ENCODE results near the gene PARD3B. TPM values are rescaled to one million over a fixed set of nuclear protein-coding genes. Genes with fewer than 3 reads are reported as not detected.

Gene PARD3B
- total and polyA plus RNA-seq, 10 of the 15 experiments (the other 5 are each of a cell fraction or from before 2014, with no cell fraction given) = 0.01 to 0.54 (median 0.07) TPM; not detected in 7

- TF ChIP-seq CEBPZ (IDR thresholded peaks at IDR 0.05; ENCODE audit: low read depth, low read length) = no peak
These were observed 29.9 kb upstream of the PARD3B start (continued) for GRCh38 chr2:204515416-204515815.

- intact Hi-C loops (cut with micrococcal nuclease; ENCODE audit: unreplicated experiment) = no loop called here
- BruUV-seq (replicated peaks) = no TSS peak
- FAIRE-seq = no peak
- ATAC-seq = no peak
- Histone ChIP-seq H3K36me3 (ENCODE audit: control insufficient read depth in 2 of 2, insufficient read depth in 2 of 2, low read length in 1 of 2) (no peaks in the 10 kb centered on the region), H3K27ac (ENCODE audit: control insufficient read depth, insufficient read depth) (no peak overlapping the region), H3K9ac (ENCODE audit: control insufficient read depth, insufficient read depth, low read length) (no peak overlapping the region), H3K9me3 (replicated peaks; ENCODE audit: control insufficient read depth, insufficient read depth, low read length) (no peaks in the 10 kb centered on the region), H4K20me1 (ENCODE audit: control insufficient read depth, insufficient read depth) (no peaks in the 10 kb centered on the region), H2AFZ (ENCODE audit: control insufficient read depth, low read depth, low read length) (no peak overlapping the region), H3K4me2 (ENCODE audit: control insufficient read depth, insufficient read depth) (no peak overlapping the region), H3K4me1 (ENCODE audit: control insufficient read depth, insufficient read depth, low read length) (no peaks in the 10 kb centered on the region), H3K27me3 (replicated peaks in 1 of 2; ENCODE audit: control insufficient read depth in 2 of 2, insufficient read depth in 2 of 2, low read length in 1 of 2) (no peaks in the 10 kb centered on the region), H3K4me3 (no peak overlapping the region), H3K79me2 (ENCODE audit: control insufficient read depth, insufficient read depth, low read length) (no peaks in the 10 kb centered on the region)
- TF ChIP-seq JUND (IDR thresholded peaks at IDR 0.05; ENCODE audit: low read depth, low read length) = no peak
- no peak for TF ChIP-seq MTA2 (IDR thresholded peaks at IDR 0.05; ENCODE audit: low read depth)
- ChIA-PET POLR2A (no interaction called here), SMC1A (ENCODE audit: uncharacterized antibody, unreplicated experiment) (interaction anchor here (0.6 to 1.2 kb wide), 2 partner anchors 651 to 747 kb away, joined by 3 to 4 read pairs; no protein-coding TSS in a partner anchor), RAD21 (ENCODE audit: unreplicated experiment) (no interaction called here), CTCF (no interaction called here)
- WGBS (ENCODE audit: insufficient coverage, insufficient replicate concordance, low lambda C conversion rate, missing lambda C conversion rate) = 59% methylated on average over 5 of the region's 5 CpGs
- in situ Hi-C loops (cut with MboI) = no loop called here
- no peak for DNase-seq (ENCODE audit: low read depth, low spot score)
These were observed 28.1 kb upstream of the PARD3B start for GRCh38 chr2:204517154-204517553.
